GM12878 (cell line): ENCODE measurements around the gene STRA8. TPM values are rescaled to one million over a fixed set of nuclear protein-coding genes. Genes with fewer than 3 reads are reported as not detected.

Experiments used
- ATAC-seq: fragments of 200-7000 bp; cut with Tn5 transposase; 3 replicates; pipeline ENCODE4 v1.9.1; 2020; ENCODE audit warnings: mild to moderate bottlenecking, moderate library complexity
- BruUV-seq: library from RNA; stranded (reverse); fragments of 400-500 nt; replicated peaks from 2 replicates; lab custom pipeline; 2021; lab: Mats Ljungman, UMichigan
- CTCF ChIA-PET: fragments of 300-600 bp; sonication (Branson Sonifier 250); formaldehyde crosslinking; extraction: SDS; loops from one replicate; lab custom pipeline; 2021; ENCODE audit warnings: inconsistent platforms; lab: Yijun Ruan, JAX
- POLR2A ChIA-PET: fragments of 350-600 bp; formaldehyde crosslinking; extraction: SDS; loops from one replicate; lab custom pipeline; 2021; ENCODE audit warnings: inconsistent platforms; lab: Charles Lee
- RAD21 ChIA-PET: fragments of 300-600 bp; sonication (Branson Sonifier 250); formaldehyde crosslinking; loops from one replicate; lab custom pipeline; 2023; ENCODE audit warnings: antibody characterized with exemption; ENCODE audit not compliant: unreplicated experiment; lab: Charles Lee
- SMC1A ChIA-PET: fragments of 300-600 bp; sonication (Branson Sonifier 250); formaldehyde crosslinking; loops from one replicate; lab custom pipeline; 2023; ENCODE audit not compliant: unreplicated experiment, uncharacterized antibody; lab: Charles Lee
- DNase-seq: peaks from one replicate; pipeline ENCODE4 v3.0.0-alpha.2; 2011; ENCODE audit warnings: low read depth, low spot score
- FAIRE-seq: peaks from 3 replicates; lab custom pipeline; 2011; peaks lifted over from hg19 to GRCh38; lab: Jason Lieb, UNC
- H2AFZ ChIP-seq: 2 replicates; pipeline ENCODE4 v1.6.0; 2011; ENCODE audit warnings: low read depth, low read length, control low read depth; ENCODE audit not compliant: control insufficient read depth
- H3K27ac ChIP-seq: 2 replicates; pipeline ENCODE4 v1.5.1; 2011; ENCODE audit warnings: control low read depth; ENCODE audit not compliant: control insufficient read depth, insufficient read depth
- H3K27me3 ChIP-seq, 2 experiments: replicated peaks in 1 of 2; 2 replicates each; pipeline versions ENCODE4 v1.6.0 to v1.6.1; 2011; ENCODE audit warnings: low read length in 1 of 2; ENCODE audit not compliant: control insufficient read depth in 2 of 2, insufficient read depth in 2 of 2
- H3K36me3 ChIP-seq, 2 experiments: 2 replicates each; pipeline ENCODE4 v1.5.1; 2011; ENCODE audit warnings: low read length in 1 of 2; ENCODE audit not compliant: control insufficient read depth in 2 of 2, insufficient read depth in 2 of 2
- H3K4me1 ChIP-seq: 2 replicates; pipeline ENCODE4 v1.6.1; 2011; ENCODE audit warnings: mild to moderate bottlenecking, low read length, moderate library complexity, mixed read lengths; ENCODE audit not compliant: control insufficient read depth, insufficient read depth
- H3K4me2 ChIP-seq: 2 replicates; pipeline ENCODE4 v1.6.0; 2011; ENCODE audit warnings: control low read depth; ENCODE audit not compliant: control insufficient read depth, insufficient read depth
- H3K4me3 ChIP-seq: fragments of 200-600 bp; sonication (generic); 2 replicates; pipeline ENCODE4 v1.5.1; 2016
- H3K79me2 ChIP-seq: 2 replicates; pipeline ENCODE4 v1.6.0; 2011; ENCODE audit warnings: low read length; ENCODE audit not compliant: control insufficient read depth, insufficient read depth
- H3K9ac ChIP-seq: 2 replicates; pipeline ENCODE4 v1.8.0; 2011; ENCODE audit warnings: low read length, control low read depth, mixed read lengths; ENCODE audit not compliant: control insufficient read depth, insufficient read depth
- H3K9me3 ChIP-seq: replicated peaks from 3 replicates; pipeline ENCODE4 v1.5.1; 2011; ENCODE audit warnings: mild to moderate bottlenecking, low read length; ENCODE audit not compliant: control insufficient read depth, insufficient read depth
- H4K20me1 ChIP-seq: 2 replicates; pipeline ENCODE4 v1.6.0; 2011; ENCODE audit not compliant: control insufficient read depth, insufficient read depth
- CTCF ChIP-seq, 3 experiments: IDR thresholded peaks in 2 of 3; conservative IDR thresholded peaks in 1 of 3; 2 replicates each; pipeline ENCODE4 v1.5.1; 2011; ENCODE audit warnings: low read depth in 3 of 3, low read length in 3 of 3, mild to moderate bottlenecking in 3 of 3, control low read depth in 2 of 3, moderate library complexity in 2 of 3, inconsistent platforms in 1 of 3, mixed read lengths in 1 of 3; ENCODE audit not compliant: control insufficient read depth in 2 of 3, insufficient read depth in 1 of 3; ENCODE audit errors: extremely low read depth in 1 of 3
- ETV6 ChIP-seq, 2 experiments: fragments of 450-650 bp in 1 of 2; IDR thresholded peaks in 1 of 2; conservative IDR thresholded peaks in 1 of 2; 2 replicates each; pipeline ENCODE4 v1.6.1; 2014; ENCODE audit warnings: antibody characterized with exemption in 1 of 2, borderline replicate concordance in 1 of 2, low read depth in 1 of 2, mild to moderate bottlenecking in 1 of 2, moderate library complexity in 1 of 2
- NR2C1 ChIP-seq: fragments of 450-650 bp; IDR thresholded peaks from 2 replicates; pipeline ENCODE4 v1.6.1; 2017; ENCODE audit warnings: antibody characterized with exemption, mild to moderate bottlenecking, moderate library complexity
- PBX3 ChIP-seq: IDR thresholded peaks from 2 replicates; pipeline ENCODE4 v1.6.1; 2011; ENCODE audit warnings: mild to moderate bottlenecking, low read depth, low read length, moderate library complexity; ENCODE audit not compliant: insufficient replicate concordance
- REST ChIP-seq: IDR thresholded peaks from 2 replicates; pipeline ENCODE4 v1.6.1; 2012; ENCODE audit warnings: mild to moderate bottlenecking, low read depth, low read length
- TBL1XR1 ChIP-seq: IDR thresholded peaks from 2 replicates; pipeline ENCODE4 v1.6.1; 2012; ENCODE audit warnings: low read depth, low read length, improper control_type of control experiment
- TCF12 ChIP-seq: IDR thresholded peaks from 2 replicates; pipeline ENCODE4 v1.6.1; 2011; ENCODE audit warnings: low read depth, mild to moderate bottlenecking, low read length
- USF1 ChIP-seq: IDR thresholded peaks from 2 replicates; pipeline ENCODE4 v1.6.1; 2011; ENCODE audit warnings: borderline replicate concordance, low read depth, mild to moderate bottlenecking, moderate library complexity, mixed read lengths, low read length; ENCODE audit not compliant: insufficient read depth; ENCODE audit errors: extremely low read length
- ZNF687 ChIP-seq: fragments of 450-650 bp; IDR thresholded peaks from 2 replicates; pipeline ENCODE4 v1.6.1; 2017; ENCODE audit warnings: mild to moderate bottlenecking, moderate library complexity
- WGBS: methylation state at CpG from one replicate; pipeline ENCODE4 v1.1.6; 2016; ENCODE audit warnings: low lambda C conversion rate; ENCODE audit not compliant: insufficient replicate concordance, insufficient coverage; ENCODE audit errors: missing lambda C conversion rate; 5-methylcytosine and 5-hydroxymethylcytosine counted together
- in situ Hi-C: fragments of 300-500 bp; cut with MboI; formaldehyde crosslinking; loops from 9 replicates; pipeline ENCODE4 v1.14.3; 2018; ENCODE audit warnings: mixed read lengths
- intact Hi-C: fragments of 100-400 bp; cut with micrococcal nuclease; formaldehyde crosslinking; loops from one replicate; pipeline ENCODE4 v1.14.2; 2022; ENCODE audit not compliant: unreplicated experiment
- polyA plus RNA-seq, 11 experiments: library from polyadenylated mRNA; depleted of rRNA in 4 of 11; unstranded in 6 of 11; stranded (reverse) in 5 of 11; fragments of >200 nt; fragmentation: Nextera tagmentation in 4 of 11; fragmentation: Illumina TruSeq in 1 of 11; extraction: Ambion mirVana in 4 of 11; extraction: Trizol in 1 of 11; gene quantifications; 1 replicate in 1 of 11; 2 replicates in 10 of 11; pipeline versions ENCODE4 v1.2.1 to v1.2.3, GENCODE V29; 2011 to 2016; ENCODE audit warnings: inconsistent platforms in 2 of 11, missing spikeins in 2 of 11, low read depth in 1 of 11
- total RNA-seq, 4 experiments: library from RNA; depleted of rRNA in 3 of 4; stranded (reverse); fragments of >200 nt in 3 of 4; fragmentation: Illumina TruSeq in 1 of 4; extraction: Trizol in 1 of 4; gene quantifications; 2 replicates each; pipeline versions ENCODE4 v1.2.1 to v1.2.3, GENCODE V29; 2013 to 2021

STRA8 gene
- total and polyA plus RNA-seq, 10 of the 15 experiments (the other 5 are each of a cell fraction or from before 2014, with no cell fraction given) = 0.15 TPM; not detected in 9

GRCh38 chr7:135200821-135201331 is 32.8 kb upstream of the STRA8 start:
- no peak overlapping the region for H3K27ac ChIP-seq
- intact Hi-C loops = no loop called here
- peaks cover 12% of the 10 kb centered on the region for H3K4me1 ChIP-seq
- no peak for DNase-seq
- peak overlapping the region; percentile 45 for H3K4me2 ChIP-seq
- in situ Hi-C loops = no loop called here
- H3K9ac ChIP-seq = no peak overlapping the region
- no peak for ATAC-seq
- H2AFZ ChIP-seq = no peak overlapping the region
- FAIRE-seq = no peak
- no TSS peak for BruUV-seq
- WGBS = 99% methylated on average over 3 of the region's 3 CpGs
- no peaks in the 10 kb centered on the region for H3K27me3 ChIP-seq
- H4K20me1 ChIP-seq = no peaks in the 10 kb centered on the region
- POLR2A ChIA-PET = interaction anchor here (0.7 to 1.5 kb wide), 5 partner anchors 8 to 28 kb away, joined by 3 to 10 read pairs (median 4); no protein-coding TSS in a partner anchor
- CTCF ChIA-PET = interaction anchor here (0.8 to 1.3 kb wide), 2 partner anchors 10 to 26 kb away, joined by 3 to 6 read pairs; no protein-coding TSS in a partner anchor
- H3K9me3 ChIP-seq = no peaks in the 10 kb centered on the region
- peaks cover 36% of the 10 kb centered on the region for H3K79me2 ChIP-seq
- no peak overlapping the region for H3K4me3 ChIP-seq
- RAD21 ChIA-PET = interaction anchor here (0.7 to 3.8 kb wide), 3 partner anchors 13 to 214 kb away, joined by 3 to 28 read pairs (median 3); partner anchors contain the start of gene AGBL3
- peaks cover 17 to 58% of the 10 kb centered on the region in 2 experiments for H3K36me3 ChIP-seq
- SMC1A ChIA-PET = interaction anchor here (0.8 to 4.0 kb wide), 6 partner anchors 9 to 470 kb away, joined by 3 to 29 read pairs (median 5); no protein-coding TSS in a partner anchor
- TF ChIP-seq NR2C1 (no peak), TBL1XR1 (no peak), ETV6 (conservative IDR thresholded peaks at IDR 0.05 in 1 of 2, IDR thresholded peaks at IDR 0.05 in 1 of 2; ENCODE audit: borderline replicate concordance in 1 of 2, low read depth in 1 of 2) (no peak), TCF12 (no peak), USF1 (no peak), ZNF687 (no peak), PBX3 (no peak), CTCF (IDR thresholded peaks at IDR 0.05 in 2 of 3, conservative IDR thresholded peaks at IDR 0.05 in 1 of 3; ENCODE audit: control insufficient read depth in 2 of 3, extremely low read depth in 1 of 3, insufficient read depth in 1 of 3, low read depth in 3 of 3, low read length in 3 of 3) (no peak), REST (no peak)
